ENCODE data around the gene SDSL.

DNA sequence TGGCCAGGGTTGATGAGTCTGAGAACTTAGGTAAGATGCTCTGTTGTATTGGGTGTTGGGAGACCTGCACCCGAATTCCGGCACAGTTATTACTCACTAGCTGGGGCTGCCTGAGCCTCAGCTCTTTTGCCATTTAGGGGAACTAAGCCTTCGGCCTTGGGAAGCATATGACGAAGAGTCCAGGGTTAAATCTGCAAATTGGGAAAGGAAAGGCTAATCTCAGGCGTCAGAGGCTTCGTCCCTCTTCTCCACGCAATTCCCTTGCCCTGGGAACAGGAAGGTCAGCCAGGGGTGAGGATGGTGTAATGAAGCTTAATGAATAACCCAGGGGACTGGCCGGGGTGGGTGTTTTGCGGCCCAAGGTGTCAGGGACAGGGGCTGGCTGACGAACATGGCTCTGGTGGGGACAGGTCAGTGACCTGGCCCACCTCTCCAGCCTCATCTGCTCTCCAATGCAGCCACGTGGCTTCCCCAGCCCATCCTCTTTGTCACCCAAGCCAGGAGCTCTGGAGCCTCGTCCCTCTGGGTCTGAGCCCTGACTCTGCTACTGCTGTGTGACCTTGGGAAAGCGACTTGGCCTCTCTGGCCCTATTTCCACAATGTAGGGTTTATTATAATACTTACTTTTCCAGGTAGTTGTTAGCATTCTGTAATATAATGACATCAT, 3.8 kb upstream of the SDSL start:
- no peak for TF ChIP-seq CTCF (IDR thresholded peaks at IDR 0.05)
- no peak for TF ChIP-seq POLR2A (IDR thresholded peaks at IDR 0.05)
